NCI-H2171 treated with DMSO at 0.1 percent for 48 hours (cell line): ENCODE measurements around the gene PRSS33.

Source experiments
- DNase-seq: peaks from one replicate; lab custom pipeline; 2025; lab: John Stamatoyannopoulos, UW

Gene PRSS33

DNA sequence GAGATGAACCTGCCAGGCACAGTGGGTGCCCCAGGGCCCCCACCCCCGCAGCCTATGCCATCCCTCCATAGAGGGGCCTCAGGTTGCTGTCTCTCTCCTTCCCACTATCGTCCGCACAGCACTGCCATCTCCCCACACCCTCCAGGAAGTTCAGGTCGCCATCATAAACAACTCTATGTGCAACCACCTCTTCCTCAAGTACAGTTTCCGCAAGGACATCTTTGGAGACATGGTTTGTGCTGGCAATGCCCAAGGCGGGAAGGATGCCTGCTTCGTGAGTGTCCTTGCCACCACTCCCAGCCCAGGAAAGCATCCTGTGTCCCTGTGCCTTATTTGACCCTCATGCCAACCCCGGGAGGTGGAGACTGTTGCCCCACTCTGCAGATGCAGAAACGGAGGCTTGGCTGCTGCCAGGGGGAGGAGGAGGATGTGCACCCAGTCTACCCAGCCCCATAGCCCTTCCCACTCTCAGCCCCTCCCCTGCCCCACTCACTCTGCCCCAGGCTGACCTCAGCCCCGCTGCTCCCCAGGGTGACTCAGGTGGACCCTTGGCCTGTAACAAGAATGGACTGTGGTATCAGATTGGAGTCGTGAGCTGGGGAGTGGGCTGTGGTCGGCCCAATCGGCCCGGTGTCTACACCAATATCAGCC is 33.6 kb upstream of the PRSS33 start:
- DNase-seq, result no peak

DNA sequence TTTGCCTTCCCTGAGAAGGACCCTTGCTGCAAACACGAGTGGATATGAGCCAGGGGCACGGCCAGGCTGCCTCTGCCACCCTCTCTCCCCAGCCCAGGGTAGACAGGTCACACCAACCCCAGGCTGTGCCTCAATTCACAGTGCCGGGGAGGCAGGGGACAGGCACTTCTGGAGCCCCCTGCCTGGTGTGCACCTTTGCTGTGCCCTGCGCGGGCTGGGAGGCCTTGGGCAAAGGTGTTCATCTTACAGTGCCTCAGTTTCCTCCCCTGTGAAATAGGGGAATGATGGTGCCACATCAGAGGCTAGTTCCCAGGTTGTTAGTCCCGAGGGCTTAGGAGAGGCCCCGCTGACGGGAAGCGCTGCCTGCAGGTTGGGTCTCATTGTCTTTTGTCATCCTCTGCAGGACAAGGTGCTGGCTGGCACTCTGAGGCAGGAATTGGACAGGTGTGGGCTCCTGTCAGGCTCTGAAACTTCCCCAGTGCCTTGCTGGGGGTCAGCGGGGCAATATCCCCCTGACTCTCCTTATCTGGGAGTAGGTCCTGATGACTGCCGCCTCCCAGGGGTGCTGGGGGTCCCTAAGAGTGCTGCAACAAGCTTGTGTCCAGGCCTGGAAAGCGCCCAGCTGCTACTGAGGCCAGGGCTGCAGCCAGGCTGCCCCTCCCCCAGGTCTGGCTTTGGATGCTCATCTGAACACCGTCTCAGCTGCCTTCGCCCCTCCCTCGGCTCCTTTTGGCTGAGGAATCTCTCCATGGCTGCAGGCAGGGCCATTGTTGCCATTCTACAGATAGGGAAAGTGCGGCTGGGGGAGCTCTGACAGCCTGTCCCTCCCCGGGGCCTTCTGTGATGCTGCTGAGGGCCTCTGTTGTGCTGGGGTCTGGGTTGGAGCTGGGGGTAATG is 32.8 kb upstream of the PRSS33 start:
- DNase-seq, result no peak

DNA sequence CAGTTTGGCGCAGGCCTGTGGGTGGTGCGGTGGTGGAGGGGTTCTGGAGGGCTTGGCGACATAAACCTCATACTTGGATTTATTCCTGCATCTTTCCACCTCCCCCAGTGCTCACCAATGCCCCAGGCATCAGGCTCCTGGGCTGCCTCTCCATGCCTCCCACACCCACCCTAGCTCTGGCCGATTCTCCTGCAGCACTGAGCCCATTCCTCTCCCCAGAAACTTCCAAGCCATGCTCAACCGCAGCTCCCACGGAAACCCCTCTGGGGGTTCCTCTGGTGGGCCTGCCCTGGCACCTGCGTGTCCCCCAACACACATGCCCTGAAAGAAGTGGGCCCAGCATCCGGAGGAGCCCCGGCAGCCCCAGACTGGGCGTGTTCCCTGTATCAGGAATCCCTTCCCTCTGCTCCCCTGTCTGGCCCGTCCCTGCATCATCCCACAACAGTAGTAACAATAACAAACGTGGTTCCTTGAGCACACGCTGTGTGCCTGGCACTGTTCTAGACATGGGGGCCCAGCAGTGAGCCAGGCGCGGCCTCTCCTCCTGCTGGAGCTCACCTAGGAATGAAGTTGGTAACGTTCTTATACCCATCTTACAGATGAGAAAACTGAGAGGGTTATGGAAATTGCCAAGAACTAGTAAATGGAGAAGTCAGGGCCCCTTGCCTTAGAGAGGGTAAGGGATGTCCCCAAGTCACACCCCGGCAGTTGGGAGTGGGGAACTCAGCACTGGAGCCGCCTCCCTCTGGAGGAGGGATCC is 32.0 kb upstream of the PRSS33 start:
- DNase-seq, result no peak

DNA sequence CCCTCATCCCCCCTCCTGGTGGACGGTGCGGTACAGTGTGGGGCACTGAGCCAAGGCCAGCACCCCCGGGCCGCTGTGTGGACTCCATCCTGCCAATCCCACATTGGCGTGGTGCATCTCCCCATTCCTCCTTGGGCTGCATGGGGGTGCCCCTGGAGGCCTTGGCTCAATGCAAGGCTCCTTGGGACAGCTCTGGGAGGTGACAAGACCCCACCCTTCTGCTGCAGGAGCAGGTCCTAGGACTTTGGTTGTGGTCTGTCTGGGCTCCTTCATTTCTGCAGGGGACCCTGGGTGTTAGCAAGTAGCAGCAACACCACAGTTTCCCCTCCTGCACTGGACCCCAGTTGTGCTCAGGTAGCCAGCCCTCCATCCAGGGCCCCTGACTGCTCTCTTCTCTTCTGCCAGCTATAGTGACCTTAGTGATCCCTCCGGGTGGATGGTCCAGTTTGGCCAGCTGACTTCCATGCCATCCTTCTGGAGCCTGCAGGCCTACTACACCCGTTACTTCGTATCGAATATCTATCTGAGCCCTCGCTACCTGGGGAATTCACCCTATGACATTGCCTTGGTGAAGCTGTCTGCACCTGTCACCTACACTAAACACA is 31.0 kb upstream of the PRSS33 start:
- peak; percentile 51 for DNase-seq

DNA sequence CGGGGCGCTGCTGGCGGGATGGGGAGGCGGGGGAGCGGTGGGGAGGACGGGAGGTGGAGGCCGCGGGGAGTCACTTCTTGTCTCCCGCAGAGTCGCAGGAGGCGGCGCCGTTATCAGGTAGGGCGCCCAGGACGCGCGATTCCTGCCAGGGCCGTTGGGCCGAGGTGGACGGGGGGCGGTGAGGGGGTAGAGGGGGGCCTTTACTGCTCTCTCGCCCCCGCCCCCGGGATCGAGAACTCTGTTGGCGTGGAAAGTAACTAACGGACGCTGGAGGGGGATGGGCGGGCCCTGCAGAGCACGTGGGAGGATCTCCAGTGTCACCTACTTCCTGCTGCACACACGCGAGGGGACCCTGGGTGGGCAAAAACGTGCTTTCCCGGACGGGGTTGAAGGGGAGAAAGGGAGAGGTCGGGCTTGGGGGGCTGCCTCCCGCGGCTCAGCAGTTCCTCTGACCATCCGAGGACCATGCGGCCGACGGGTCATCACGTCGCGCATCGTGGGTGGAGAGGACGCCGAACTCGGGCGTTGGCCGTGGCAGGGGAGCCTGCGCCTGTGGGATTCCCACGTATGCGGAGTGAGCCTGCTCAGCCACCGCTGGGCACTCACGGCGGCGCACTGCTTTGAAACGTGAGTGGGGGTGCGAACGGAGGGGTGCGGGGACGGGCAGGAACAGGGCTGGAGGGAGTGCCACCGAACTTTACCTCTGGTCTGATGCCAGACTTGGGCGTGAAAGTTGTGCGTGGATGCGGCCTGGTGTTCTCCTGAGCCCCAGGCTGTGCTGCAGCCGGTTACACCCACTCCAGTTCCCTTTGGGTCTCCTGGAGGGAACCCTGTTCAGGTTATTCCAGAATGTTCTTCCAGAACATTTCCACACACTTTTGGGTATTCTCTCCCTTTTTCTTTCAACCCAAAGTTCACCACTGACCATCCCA is 30.2 kb upstream of the PRSS33 start:
- DNase-seq, result no peak

DNA sequence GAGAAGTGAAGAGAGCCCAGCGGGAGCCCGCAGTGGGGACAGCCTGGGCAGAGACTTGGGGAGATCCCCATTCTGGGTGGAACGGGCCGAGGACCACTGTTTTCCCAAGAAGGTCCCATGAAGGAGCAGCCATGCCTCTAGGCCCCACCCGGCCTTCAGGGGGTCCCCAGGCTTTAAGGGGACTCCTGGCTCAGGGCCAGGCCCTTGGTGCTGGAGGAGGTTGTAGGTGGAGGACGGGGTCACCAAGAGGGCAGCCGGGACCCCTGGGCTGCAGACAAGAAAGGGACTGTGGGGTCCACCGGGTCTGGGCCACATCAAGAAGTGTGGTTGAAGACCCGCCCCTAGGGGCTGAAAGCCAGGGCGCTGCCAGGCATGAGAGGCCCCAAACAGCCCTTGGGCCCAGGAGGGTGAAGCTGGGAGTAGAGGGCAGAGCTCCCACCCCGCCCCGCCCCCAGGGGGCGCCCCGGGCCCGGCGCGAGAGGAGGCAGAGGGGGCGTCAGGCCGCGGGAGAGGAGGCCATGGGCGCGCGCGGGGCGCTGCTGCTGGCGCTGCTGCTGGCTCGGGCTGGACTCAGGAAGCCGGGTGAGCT is 29.5 kb upstream of the PRSS33 start, which contains the start of gene PRSS21:
Gene PRSS21, plus strand, starts transcription at position 487 of the 589 bp plus-strand sequence. Its CDS starts 32 bp downstream, at position 519.
- DNase-seq, result no peak

DNA sequence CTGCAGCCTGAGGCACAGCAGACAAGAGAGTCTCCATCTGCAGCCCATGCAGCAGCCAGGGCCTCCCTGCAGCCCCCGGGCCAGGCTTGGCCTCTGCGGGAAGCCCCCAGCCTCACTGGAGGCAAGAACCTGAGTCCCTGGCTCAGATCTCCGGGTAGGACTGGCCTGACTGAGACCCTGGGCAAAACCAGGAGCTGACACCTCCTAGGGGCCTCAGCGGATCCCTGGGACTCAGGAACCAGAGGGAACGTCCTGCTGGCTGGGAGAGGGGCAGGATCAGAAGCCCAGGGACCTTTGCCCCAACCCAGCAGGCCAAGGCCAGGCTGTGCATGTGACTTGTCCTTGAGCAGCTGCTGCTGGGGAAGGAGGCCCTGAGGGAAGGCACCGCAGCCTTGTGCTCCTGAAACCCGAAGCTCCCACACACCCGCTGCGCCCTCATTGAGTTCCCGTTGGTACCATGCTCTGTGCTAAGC is 28.0 kb upstream of the PRSS33 start:
- peak; percentile 15 for DNase-seq

DNA sequence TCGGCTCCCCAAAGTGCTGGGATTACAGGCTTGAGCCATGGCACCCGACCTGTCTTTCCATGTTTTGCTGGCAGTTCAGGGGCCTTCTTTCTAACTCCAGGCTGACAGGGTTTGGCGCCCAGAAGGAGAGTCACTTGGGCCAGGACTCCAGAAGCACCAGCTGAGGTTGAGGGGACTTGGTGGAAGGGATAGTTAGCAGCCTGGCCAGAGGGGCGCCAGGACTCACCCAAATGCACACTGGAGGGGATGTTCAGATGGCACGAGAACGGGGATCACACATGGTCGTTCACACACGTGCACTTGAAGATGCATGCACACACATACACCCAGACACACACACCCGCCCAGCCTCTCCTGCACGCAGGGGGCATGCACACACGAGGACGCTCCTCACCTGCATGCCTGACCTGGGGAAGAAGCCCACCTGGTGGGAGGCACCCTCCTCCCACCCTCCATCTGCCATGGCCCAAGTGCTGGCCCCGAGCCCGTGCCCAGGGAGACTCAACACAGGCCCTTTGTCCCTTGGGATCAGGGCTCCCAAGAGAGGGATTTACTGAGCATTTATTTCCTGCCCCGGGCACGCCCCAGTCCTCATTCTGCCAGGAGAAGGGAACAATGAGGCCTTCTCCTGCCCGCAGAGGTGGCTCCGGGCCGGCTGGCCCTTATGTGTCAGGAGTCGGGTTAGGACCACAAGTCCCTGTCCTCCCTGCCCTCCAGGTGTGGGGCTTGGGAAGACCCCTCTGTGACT is 27.4 kb upstream of the PRSS33 start:
- peak; percentile 3 for DNase-seq

DNA sequence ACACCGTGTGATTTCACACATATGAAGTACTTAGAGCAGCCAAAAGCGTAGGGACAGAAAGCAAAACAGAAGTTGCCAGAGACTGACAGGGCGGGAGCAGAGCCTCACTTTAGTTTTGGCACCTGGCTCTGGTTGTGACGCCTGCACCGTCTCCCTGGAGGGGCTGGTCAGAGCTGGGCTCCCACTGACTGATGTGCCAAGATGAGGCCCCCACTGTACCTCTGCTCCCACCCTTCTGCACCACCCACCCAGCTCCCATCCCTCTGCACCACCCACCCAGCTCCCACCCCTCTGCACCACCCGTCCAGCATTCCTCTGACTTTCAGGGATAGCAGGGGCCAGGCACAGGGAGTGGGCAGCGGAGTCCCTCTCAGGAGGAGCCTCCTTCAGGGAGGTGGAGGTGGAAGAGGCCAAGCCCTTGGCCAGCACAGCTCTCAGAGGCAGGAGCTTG is 26.4 kb upstream of the PRSS33 start:
- DNase-seq, result no peak

DNA sequence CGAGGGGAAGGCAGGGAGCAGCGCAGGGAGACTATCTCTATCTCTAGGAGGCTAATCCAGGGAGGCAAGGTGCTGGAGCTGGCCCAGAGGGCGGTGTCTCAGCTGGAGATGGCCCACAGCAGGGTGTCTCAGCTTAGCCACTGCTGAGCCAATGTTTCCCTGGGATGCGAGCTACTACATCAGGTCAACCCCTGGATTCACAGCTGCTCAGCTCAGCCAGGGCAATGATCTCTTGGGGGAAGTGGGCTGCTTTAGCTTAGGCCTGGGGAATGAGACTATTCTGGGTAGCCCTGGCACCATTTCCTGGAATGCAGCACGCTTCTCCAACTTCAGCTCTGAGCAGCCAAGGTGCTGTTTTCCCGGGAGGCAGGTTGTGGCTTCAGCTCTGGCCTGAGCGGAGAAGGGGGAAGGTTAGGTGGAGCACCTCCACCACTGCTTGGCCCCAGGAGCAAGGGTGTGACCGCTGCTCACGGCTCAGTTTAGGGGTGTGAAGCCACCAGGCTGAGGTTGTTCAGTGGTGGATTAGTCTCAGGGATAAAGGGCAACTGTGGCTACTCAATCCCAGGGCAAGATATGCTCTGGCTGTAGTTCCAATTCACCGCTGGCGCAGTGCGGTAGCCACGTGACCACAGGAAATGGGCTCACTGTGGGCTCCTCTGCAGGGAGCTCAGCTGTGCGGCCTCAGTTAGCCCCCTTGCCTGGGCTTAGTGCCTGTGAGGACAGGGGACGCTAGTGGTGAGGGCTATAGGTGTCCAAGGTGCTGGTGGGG is 24.5 kb upstream of the PRSS33 start:
- DNase-seq, result no peak

DNA sequence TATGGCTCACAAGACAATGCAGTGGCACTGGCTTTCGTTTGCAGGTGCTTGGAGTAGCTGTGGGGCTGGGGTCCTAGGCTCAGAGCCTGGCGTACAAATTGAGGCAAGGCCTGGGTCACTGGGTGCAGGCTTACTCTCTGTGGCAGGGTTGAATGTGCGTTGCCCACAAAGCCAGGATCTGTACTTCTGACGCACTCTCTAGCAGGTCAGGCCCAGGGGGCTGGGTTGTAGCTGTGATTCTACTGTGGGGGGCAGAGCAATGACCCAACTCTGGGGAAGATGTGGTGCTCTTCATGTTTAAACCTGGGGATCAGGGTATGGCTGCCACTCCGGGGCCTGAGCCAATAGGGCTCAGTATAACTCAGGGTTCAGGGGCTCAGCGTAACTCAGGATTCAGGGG is 23.3 kb upstream of the PRSS33 start:
- no peak for DNase-seq

DNA sequence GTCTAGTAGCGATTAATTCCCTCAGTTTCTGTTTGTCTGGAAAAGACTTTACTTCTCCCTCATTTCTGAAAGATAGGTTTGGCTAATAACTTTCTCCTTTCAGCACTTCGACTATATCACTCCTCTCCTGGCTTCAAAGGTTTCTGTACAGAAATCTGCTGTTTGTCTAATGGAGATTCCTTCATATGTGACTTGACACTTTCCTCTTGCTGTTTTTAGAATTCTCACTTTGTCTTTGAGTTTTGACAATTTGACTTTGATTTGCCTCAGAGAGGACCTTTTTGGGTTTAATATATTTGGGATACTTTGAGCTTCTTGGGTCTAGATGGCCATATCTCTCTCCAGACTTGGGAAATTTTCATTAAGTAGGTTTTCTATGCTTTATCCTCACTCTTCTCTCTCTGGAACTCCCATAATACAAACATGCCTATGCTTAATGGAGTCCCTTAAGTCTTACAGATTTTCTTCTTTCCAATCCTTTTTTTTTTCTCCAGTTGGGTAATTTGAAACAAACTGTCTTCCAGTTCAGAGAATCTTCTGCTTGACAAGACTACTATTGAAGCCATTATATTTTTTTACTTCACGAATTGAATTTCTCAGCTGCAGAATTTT is 21.9 kb upstream of the PRSS33 start:
- DNase-seq, result no peak

DNA sequence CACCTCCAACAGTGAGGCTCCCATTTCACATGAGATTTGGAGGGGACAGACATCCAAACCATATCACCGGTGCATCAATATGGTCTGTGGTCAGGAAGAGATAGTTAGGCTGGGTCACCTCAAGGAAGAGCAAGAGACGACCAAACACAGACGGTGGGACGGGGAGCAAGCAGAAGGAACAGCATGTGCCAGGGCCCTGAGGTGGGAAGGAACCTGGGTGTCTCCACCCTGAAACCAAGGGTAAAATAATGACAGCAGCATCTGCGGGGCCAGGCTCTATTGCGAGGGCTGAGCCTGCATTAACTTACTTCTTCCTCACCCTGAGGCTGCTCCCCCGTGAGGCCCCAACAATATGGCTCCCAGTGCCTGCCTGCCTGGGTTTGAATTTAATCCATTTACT is 20.8 kb upstream of the PRSS33 start:
- no peak for DNase-seq

DNA sequence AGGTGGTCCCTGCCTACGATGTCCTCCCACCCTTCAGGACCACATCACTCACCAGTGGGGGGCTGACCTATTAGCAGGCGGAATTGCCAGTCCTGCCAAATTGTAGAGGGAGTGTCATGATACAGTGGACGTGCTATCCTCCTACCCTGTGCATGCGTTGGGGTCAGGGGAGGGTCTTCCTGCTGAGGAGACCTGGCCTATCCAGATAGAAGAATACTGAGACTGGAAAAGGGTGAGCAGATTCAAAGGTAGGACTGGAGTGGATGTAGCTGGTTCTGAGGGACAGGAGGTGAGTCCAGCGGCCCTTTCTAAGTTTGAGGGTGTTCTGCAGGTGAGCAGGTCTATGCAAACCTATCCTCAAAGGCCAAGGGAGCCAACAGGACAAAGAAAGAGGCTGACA is 18.9 kb upstream of the PRSS33 start:
- DNase-seq, result no peak

DNA sequence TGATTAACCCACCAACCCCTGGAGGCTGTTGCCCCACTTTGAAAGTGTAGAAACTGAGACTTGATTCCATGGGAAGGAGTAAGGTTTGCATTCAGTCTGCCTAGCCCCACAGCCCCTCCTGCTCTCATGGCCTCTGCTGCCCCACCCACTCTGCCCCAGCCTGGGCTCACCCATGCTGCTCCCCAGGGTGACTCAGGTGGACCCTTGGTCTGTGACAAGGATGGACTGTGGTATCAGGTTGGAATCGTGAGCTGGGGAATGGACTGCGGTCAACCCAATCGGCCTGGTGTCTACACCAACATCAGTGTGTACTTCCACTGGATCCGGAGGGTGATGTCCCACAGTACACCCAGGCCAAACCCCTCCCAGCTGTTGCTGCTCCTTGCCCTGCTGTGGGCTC is 17.4 kb upstream of the PRSS33 start:
- no peak for DNase-seq

DNA sequence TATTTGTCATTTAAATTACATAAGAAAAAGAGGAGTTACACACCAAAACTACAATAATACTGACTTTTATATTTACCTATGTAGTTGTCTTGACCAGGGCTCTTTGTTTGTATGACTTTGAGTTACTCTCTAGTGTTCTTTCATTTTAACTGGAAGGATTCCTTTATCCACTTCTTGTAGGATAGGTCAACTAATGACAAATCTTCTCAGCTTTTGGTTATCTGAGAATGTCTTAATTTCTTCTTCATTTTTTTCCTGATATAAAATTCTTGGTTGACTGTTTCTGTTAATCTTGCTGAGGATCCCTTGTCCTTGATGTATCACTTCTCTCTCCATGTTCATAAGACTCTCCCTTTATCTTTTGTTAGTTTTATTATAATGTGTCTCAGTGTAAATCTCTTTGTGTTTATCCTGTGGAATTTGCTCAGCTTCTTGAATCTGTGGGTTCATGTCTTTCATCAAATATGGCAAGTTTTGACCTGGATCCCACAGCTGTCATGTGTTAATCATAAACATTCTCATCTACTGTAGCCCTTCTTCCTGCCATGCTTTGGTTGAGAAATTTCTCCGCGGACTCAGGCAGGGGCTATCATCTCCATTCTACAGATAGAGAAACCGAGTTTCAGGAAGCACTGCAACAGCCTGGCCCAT is 16.3 kb upstream of the PRSS33 start:
- no peak for DNase-seq

DNA sequence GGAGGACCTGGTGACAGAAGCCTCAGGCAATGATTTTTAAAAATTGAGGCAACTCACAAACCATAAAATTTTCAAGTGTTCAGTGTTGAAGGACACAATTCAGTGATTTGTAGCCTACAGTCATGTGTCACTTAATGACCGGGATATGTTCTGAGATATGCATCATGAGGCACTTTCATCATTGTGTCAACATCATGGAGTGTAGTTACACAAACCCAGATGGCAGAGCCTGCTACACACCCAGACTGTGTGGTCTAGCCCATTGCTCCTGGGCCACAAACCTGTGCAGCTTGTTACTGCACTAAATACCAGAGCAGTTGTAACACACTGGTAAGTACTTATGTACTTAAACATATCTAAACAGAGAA is 12.5 kb upstream of the PRSS33 start:
- DNase-seq, result no peak

DNA sequence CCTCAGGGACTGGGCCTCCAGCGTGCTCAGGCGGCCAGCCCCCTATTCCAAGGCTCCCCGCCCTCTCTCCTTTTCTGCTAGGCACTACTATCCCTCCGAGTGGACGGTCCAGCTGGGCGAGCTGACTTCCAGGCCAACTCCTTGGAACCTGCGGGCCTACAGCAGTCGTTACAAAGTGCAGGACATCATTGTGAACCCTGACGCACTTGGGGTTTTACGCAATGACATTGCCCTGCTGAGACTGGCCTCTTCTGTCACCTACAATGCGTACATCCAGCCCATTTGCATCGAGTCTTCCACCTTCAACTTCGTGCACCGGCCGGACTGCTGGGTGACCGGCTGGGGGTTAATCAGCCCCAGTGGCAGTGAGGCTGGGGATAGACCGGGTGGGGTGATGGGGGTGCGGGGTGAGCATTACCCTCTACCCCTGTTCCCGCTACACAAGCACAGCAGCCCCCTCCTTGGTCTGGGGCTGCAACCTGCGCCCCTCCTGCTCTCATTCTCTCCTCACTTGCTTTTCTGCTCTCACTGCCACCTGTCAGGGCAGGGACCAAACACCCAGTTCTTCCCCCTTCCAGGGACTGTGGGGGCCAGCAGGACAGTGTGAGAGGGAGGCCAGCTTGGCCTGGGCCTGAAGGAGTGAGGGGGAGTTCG is 12.0 kb upstream of the PRSS33 start:
- DNase-seq, result no peak
